ENCODE measurements around the gene MACF1.
"Not testable (repeated sequence)": the region's sequence is repeated elsewhere in the genome, so short reads cannot be mapped to it uniquely, and the experiment has no call there.

The MACF1 gene

DNA sequence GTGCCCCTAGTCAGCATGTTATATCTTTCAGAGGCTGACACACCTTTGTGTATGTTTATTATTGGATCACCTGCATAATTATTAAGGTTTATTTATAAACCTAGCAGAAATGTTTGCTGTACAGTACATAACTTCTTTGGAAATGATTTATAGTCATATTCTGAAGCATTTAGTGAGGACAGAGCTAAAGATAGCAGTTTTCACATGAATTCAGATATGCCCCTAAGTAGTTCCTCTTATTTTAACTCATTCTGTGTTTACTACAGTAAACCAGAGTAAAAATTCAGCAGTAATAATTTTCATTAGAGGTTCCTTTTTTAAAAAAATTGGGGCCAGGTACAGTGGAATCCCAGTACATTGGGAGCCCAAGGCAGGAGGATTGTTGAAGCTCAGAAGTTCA is 265.5 kb downstream of the MACF1 start:
- Histone ChIP-seq H3K4me1 (no peaks in the 10 kb centered on the region), H3K9ac (no peak overlapping the region), H3K4me2 (no peak overlapping the region), H3K9me3 (replicated peaks in 1 of 11) (no peaks in the 10 kb centered on the region), H3K27ac (no peak overlapping the region), H3K27me3 (no peaks in the 10 kb centered on the region), H3K4me3 (no peak overlapping the region), H4K20me1 (peaks cover 0 to 35% (median 0%) of the 10 kb centered on the region in 11 experiments; a peak in 4 of 22 replicates), H3K36me3 (peaks cover 97 to 100% (median 100%) of the 10 kb centered on the region in 11 experiments)
- TF ChIP-seq Cebpa-rat (IDR thresholded peaks at IDR 0.05): no peak

DNA sequence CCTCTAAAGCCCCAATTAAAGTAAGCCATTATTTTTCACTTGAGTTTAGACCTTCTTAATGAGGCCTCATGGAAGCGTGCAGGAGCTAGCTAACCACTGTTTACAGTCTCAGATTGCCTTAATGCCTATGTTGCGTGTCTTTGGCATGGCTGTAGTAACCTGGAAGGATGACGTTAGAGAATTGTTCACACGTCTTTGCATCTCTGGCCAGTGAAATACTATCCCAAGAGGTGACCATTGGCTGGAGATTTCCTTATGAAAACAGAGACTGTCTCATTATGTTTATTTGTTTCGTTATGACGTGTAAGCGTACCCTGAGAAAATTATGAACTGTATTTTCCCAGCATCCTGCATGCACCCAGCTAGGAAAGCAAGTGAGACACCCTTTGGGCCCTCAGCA is 268.3 kb downstream of the MACF1 start:
- no peak for TF ChIP-seq Cebpa-rat (IDR thresholded peaks at IDR 0.05)
- H3K9ac ChIP-seq: no peak overlapping the region
- no peak overlapping the region for H3K27ac ChIP-seq
- H4K20me1 ChIP-seq: peaks cover 0 to 32% (median 0%) of the 10 kb centered on the region in 11 experiments; a peak in 5 of 22 replicates
- H3K9me3 ChIP-seq (replicated peaks in 1 of 11): no peaks in the 10 kb centered on the region
- H3K4me1 ChIP-seq: no peaks in the 10 kb centered on the region
- peaks cover 72 to 98% (median 90%) of the 10 kb centered on the region in 11 experiments for H3K36me3 ChIP-seq
- H3K4me3 ChIP-seq: no peak overlapping the region
- no peak overlapping the region for H3K4me2 ChIP-seq
- no peaks in the 10 kb centered on the region for H3K27me3 ChIP-seq

DNA sequence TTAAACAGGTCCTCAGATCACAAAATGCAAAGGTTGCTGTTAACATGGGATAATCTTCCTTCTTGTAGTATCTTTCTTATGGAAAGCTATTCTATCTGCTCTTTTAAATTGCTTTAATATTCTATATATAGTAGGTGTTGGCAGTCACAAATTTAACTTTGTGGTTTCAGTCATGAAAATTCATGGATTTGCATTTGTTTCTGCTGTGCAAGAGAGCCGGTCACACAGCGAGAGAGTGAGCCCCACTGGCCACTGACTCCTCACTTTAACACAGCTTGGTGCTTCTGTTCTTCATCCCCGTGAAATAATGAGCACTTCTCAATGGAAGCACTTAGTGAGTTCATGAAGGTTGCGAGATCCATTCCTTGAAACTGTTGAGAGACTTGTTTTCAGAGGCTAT is 268.8 kb downstream of the MACF1 start:
- Histone ChIP-seq H3K36me3 (peaks cover 67 to 98% (median 89%) of the 10 kb centered on the region in 11 experiments), H3K27me3 (no peaks in the 10 kb centered on the region), H3K27ac (no peak overlapping the region), H3K4me2 (no peak overlapping the region), H3K9me3 (replicated peaks in 1 of 11) (no peaks in the 10 kb centered on the region), H4K20me1 (peaks cover 0 to 37% (median 0%) of the 10 kb centered on the region in 11 experiments; a peak in 5 of 22 replicates), H3K4me1 (no peaks in the 10 kb centered on the region), H3K4me3 (no peak overlapping the region), H3K9ac (no peak overlapping the region)
- TF ChIP-seq Cebpa-rat (IDR thresholded peaks at IDR 0.05): no peak

DNA sequence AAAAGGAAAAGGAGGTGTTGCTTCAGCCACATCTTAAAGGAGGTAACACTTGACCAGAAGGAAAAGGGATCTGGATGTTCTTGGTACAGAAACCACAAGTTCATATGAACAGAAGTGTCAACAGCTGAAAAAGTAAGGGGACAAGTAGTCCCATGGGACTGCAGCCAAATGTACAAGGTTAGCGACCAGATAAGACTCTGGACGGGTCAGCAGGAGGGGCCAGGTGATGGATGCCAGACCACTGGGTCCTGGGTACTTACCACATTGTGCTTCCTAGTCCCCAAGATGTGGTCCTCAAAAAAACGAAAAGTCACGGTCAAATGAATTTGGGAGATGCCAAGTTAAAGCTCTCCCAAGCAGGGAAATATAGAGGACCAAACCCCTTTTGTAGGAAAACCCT is 270.3 kb downstream of the MACF1 start:
- Histone ChIP-seq H3K4me3 (no peak overlapping the region), H3K36me3 (peaks cover 67 to 98% (median 89%) of the 10 kb centered on the region in 11 experiments), H3K4me2 (no peak overlapping the region), H3K9me3 (replicated peaks in 1 of 11) (no peaks in the 10 kb centered on the region), H3K27ac (no peak overlapping the region), H3K27me3 (no peaks in the 10 kb centered on the region), H4K20me1 (peaks cover 0 to 28% (median 0%) of the 10 kb centered on the region in 11 experiments; a peak in 5 of 22 replicates), H3K9ac (no peak overlapping the region), H3K4me1 (0 out of 20 replicates have a peak, but pooled peaks cover 0 to 1% (median 0%) of the 10 kb centered on the region in 10 experiments)
- no peak for TF ChIP-seq Cebpa-rat (IDR thresholded peaks at IDR 0.05)

DNA sequence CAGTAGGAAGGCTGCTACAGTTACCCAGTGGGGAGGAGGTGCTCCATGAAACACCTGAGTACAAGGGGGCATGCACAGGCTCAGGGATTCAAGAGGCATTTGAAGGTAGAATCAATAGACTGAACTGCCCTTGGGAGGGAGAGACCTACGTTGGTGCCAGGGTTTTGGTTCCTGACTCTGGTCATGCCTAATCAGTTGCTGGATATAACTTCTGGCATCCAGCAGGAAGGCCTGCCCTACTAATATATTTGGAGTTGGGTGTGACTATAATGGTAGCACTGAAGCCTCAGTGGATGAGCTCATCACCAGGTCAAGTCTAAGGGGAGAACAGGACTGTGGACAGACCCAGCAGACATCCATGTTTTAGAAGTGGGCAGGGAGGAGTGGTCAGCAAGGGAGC is 271.1 kb downstream of the MACF1 start:
- peaks cover 67 to 98% (median 89%) of the 10 kb centered on the region in 11 experiments for H3K36me3 ChIP-seq
- H3K4me3 ChIP-seq; H3K27me3 ChIP-seq; H3K27ac ChIP-seq; H3K4me1 ChIP-seq; H3K4me2 ChIP-seq; H3K9ac ChIP-seq; H3K9me3 ChIP-seq (replicated peaks in 1 of 11): not testable (repeated sequence)
- H4K20me1 ChIP-seq: peaks cover 0 to 36% (median 3%) of the 10 kb centered on the region in 11 experiments; a peak in 7 of 22 replicates

DNA sequence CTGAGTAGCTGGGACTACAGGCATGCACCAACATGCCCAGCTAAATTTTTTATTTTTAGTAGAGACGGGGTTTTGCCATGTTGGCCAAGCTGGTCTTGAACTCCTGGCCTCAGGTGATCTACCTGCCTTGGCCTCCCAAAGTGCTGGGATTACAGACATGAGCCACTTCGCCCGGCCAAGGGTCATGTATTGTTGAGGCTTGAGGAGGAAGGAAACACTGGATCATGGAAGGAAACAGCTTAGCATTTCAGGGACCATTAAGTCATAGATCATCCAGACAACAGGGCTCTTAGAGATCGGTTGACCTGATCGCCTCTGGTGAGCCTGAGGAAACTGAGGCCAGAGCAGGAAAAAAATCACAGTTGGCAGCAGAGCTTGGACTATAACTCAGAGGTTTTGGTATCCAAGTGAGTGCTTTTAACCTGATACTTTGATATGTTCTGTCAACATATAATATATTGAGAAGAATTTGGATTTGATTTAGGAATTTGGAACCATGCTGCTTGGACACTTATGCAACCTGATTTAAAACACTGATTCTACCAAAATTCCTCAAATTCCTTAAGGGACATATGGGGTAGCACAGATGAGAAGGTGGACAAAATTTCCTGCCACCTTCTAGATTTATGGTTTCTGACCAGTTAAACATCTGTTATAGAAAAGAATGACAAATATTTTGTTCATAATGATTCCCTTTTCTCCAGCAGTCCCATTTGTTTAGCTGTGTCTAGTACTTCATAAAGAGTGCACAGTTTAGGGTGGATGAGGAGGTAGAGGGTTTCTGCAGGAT is 273.8 kb downstream of the MACF1 start:
- peaks cover 67 to 98% (median 85%) of the 10 kb centered on the region in 11 experiments for H3K36me3 ChIP-seq
- H3K4me2 ChIP-seq: no peak overlapping the region
- peaks cover 0 to 48% (median 3%) of the 10 kb centered on the region in 11 experiments; a peak in 9 of 22 replicates for H4K20me1 ChIP-seq
- H3K27me3 ChIP-seq: no peaks in the 10 kb centered on the region
- no peaks in the 10 kb centered on the region for H3K9me3 ChIP-seq (replicated peaks in 1 of 11)
- H3K9ac ChIP-seq: no peak overlapping the region
- H3K27ac ChIP-seq: no peak overlapping the region
- TF ChIP-seq Cebpa-rat (IDR thresholded peaks at IDR 0.05): no peak
- H3K4me1 ChIP-seq: peaks cover 0 to 5% (median 0%) of the 10 kb centered on the region in 10 experiments; a peak in 1 of 20 replicates
- H3K4me3 ChIP-seq: no peak overlapping the region

DNA sequence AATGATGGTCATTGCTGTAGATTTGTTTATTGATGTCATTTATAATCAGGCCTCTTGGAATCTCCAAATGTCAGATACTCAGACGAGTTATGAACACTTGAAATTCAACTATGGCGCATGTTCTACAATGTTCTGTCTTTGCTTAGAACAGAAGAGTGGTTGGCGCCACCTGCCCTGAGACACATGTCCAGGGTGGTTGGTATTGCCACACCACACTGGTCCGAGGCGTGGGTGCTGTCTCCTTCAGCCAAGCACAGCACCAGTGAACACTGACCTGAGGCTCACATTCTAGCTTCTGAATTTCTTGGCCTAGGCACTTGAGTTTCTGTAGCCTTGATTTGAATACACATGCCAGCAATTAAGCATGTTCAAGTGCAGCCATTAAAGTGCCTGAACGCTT is 276.8 kb downstream of the MACF1 start:
- Histone ChIP-seq H3K4me3 (no peak overlapping the region), H3K27ac (no peak overlapping the region), H3K9ac (no peak overlapping the region), H3K4me1 (peaks cover 0 to 5% (median 0%) of the 10 kb centered on the region in 10 experiments; a peak in 1 of 20 replicates), H3K4me2 (no peak overlapping the region), H3K27me3 (no peaks in the 10 kb centered on the region), H3K9me3 (replicated peaks in 1 of 11) (no peaks in the 10 kb centered on the region), H3K36me3 (peaks cover 77 to 98% (median 93%) of the 10 kb centered on the region in 11 experiments), H4K20me1 (peaks cover 0 to 55% (median 4%) of the 10 kb centered on the region in 11 experiments; a peak in 9 of 22 replicates)
- no peak for TF ChIP-seq Cebpa-rat (IDR thresholded peaks at IDR 0.05)

DNA sequence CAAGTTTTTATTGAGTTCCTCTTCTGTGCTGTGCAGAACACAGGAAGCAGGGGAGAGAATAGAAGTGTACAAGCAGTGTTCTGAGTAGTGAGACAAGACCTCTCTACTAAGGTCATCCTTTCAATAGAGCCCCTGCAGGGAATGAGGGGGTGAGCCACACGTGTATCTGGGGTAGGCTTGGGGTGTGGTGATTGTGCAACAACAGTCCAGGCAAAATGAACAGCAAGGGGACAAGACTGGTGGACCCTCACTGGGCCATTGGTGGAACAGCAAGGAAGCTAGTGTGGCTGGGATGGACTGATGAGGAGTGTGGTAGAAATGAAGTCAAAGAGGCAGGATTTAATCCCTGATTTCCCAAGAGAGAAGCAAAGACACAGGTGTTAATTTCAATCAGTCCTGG is 278.8 kb downstream of the MACF1 start:
- peak in 2 of 11 experiments; percentile 32 to 54; a peak in 2 of 22 replicates for TF ChIP-seq Cebpa-rat (IDR thresholded peaks at IDR 0.05)
- H3K36me3 ChIP-seq: peaks cover 92 to 100% (median 96%) of the 10 kb centered on the region in 11 experiments
- H3K27ac ChIP-seq: no peak overlapping the region
- no peak overlapping the region for H3K4me2 ChIP-seq
- no peaks in the 10 kb centered on the region for H3K9me3 ChIP-seq (replicated peaks in 1 of 11)
- H3K4me1 ChIP-seq: peaks cover 0 to 7% (median 0%) of the 10 kb centered on the region in 10 experiments; a peak in 6 of 20 replicates
- peaks cover 0 to 52% (median 6%) of the 10 kb centered on the region in 11 experiments; a peak in 11 of 22 replicates for H4K20me1 ChIP-seq
- no peak overlapping the region for H3K4me3 ChIP-seq
- no peaks in the 10 kb centered on the region for H3K27me3 ChIP-seq
- no peak overlapping the region for H3K9ac ChIP-seq

DNA sequence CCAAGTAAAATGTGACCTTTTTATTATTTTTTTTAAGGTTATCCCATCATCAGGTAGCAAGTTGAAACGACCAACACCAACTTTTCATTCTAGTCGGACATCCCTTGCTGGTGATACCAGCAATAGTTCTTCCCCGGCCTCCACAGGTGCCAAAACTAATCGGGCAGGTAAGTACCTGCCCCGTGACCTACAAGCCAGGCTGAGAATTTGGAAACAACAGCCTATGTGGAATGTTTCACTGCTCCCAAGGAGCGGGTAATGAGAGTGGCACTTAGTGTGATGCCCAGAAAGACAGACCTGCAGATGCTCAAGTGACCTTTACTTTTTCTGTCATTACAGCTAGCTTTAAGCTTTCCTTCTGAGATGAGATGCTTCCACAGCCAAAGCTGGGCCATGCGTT is 280.1 kb downstream of the MACF1 start:
- H3K4me3 ChIP-seq: no peak overlapping the region
- no peak for TF ChIP-seq Cebpa-rat (IDR thresholded peaks at IDR 0.05)
- H3K9ac ChIP-seq: no peak overlapping the region
- H4K20me1 ChIP-seq: peaks cover 4 to 63% (median 14%) of the 10 kb centered on the region in 11 experiments; a peak in 17 of 22 replicates
- H3K9me3 ChIP-seq (replicated peaks in 1 of 11): no peaks in the 10 kb centered on the region
- peaks cover 0 to 19% (median 5%) of the 10 kb centered on the region in 10 experiments; a peak in 10 of 20 replicates for H3K4me1 ChIP-seq
- no peak overlapping the region for H3K4me2 ChIP-seq
- no peak overlapping the region for H3K27ac ChIP-seq
- peaks cover 79 to 89% (median 85%) of the 10 kb centered on the region in 11 experiments for H3K36me3 ChIP-seq
- peaks cover 0 to 6% (median 3%) of the 10 kb centered on the region in 11 experiments; a peak in 14 of 22 replicates for H3K27me3 ChIP-seq

Data from BLaER1 treated with 17β-estradiol and CSF1 and Interleukin-3, amounts not matched to agents 10 nM and 100 nM (cell line).